H9 (cell line): Measurements from ENCODE around the gene RASA2. TPM values are rescaled to one million over a fixed set of nuclear protein-coding genes. Genes with fewer than 3 reads are reported as not detected.

Experiments used
- DNase-seq: peaks from one replicate; pipeline ENCODE4 v3.0.0-alpha.2; 2017
- H2AFZ ChIP-seq: one replicate; pipeline ENCODE4 v1.6.1; 2013; ENCODE audit warnings: mild to moderate bottlenecking, low read length, control low read depth, moderate library complexity
- H2AK5ac ChIP-seq: 2 replicates; pipeline ENCODE4 v1.6.1; 2013; ENCODE audit warnings: low read length, control low read depth, mixed read lengths; ENCODE audit not compliant: insufficient read length
- H2BK120ac ChIP-seq: one replicate; pipeline ENCODE4 v1.6.1; 2013; ENCODE audit warnings: low read depth, mild to moderate bottlenecking, low read length, control low read depth, inconsistent platforms; ENCODE audit not compliant: poor library complexity, severe bottlenecking
- H2BK12ac ChIP-seq: 2 replicates; pipeline ENCODE4 v1.6.1; 2013; ENCODE audit warnings: low read length, control low read depth, mixed read lengths, low read depth; ENCODE audit not compliant: insufficient read length
- H2BK15ac ChIP-seq: 2 replicates; pipeline ENCODE4 v1.6.1; 2013; ENCODE audit warnings: low read depth, low read length, control low read depth
- H2BK20ac ChIP-seq: one replicate; pipeline ENCODE4 v1.6.1; 2013; ENCODE audit warnings: low read depth, mild to moderate bottlenecking, low read length, control low read depth, inconsistent platforms; ENCODE audit not compliant: poor library complexity, severe bottlenecking
- H2BK5ac ChIP-seq: 2 replicates; pipeline ENCODE4 v1.6.1; 2013; ENCODE audit warnings: low read length, control low read depth, mixed read lengths; ENCODE audit not compliant: insufficient read length
- H3K14ac ChIP-seq: 2 replicates; pipeline ENCODE4 v1.6.1; 2013; ENCODE audit warnings: low read length, control low read depth; ENCODE audit not compliant: insufficient read depth
- H3K18ac ChIP-seq: 2 replicates; pipeline ENCODE4 v1.6.1; 2013; ENCODE audit warnings: low read depth, mild to moderate bottlenecking, mixed read lengths, low read length, control low read depth; ENCODE audit not compliant: insufficient read length
- H3K23ac ChIP-seq: 2 replicates; pipeline ENCODE4 v1.6.1; 2013; ENCODE audit warnings: low read length, control low read depth, mixed read lengths, low read depth; ENCODE audit not compliant: insufficient read length
- H3K23me2 ChIP-seq: 2 replicates; pipeline ENCODE4 v1.6.1; 2013; ENCODE audit warnings: low read depth, mild to moderate bottlenecking, mixed read lengths, low read length, control low read depth; ENCODE audit not compliant: insufficient read length, poor library complexity, severe bottlenecking
- H3K27ac ChIP-seq: 2 replicates; pipeline ENCODE4 v1.5.1; 2013; ENCODE audit warnings: low read length, control low read depth, mixed read lengths, low read depth; ENCODE audit not compliant: insufficient read length
- H3K27me3 ChIP-seq: 2 replicates; pipeline ENCODE4 v1.6.1; 2013; ENCODE audit warnings: low read length, control low read depth, inconsistent platforms; ENCODE audit not compliant: insufficient read depth
- H3K4ac ChIP-seq: 2 replicates; pipeline ENCODE4 v1.6.1; 2013; ENCODE audit warnings: low read depth, mild to moderate bottlenecking, control low read depth, inconsistent platforms, low read length, moderate library complexity
- H3K4me1 ChIP-seq: 2 replicates; pipeline ENCODE4 v1.6.1; 2013; ENCODE audit warnings: low read length, control low read depth, inconsistent platforms; ENCODE audit not compliant: insufficient read depth
- H3K4me2 ChIP-seq: 2 replicates; pipeline ENCODE4 v1.6.1; 2013; ENCODE audit warnings: low read length, control low read depth, mixed read lengths; ENCODE audit not compliant: insufficient read length, insufficient read depth
- H3K56ac ChIP-seq: 2 replicates; pipeline ENCODE4 v1.6.1; 2013; ENCODE audit warnings: low read depth, mild to moderate bottlenecking, mixed read lengths, low read length, control low read depth; ENCODE audit not compliant: insufficient read length
- H3K79me1 ChIP-seq: 2 replicates; pipeline ENCODE4 v1.6.1; 2013; ENCODE audit warnings: low read depth, mild to moderate bottlenecking, moderate library complexity, low read length, control low read depth, inconsistent platforms; ENCODE audit not compliant: insufficient read depth, poor library complexity, severe bottlenecking
- H3K79me2 ChIP-seq: 2 replicates; pipeline ENCODE4 v1.6.1; 2013; ENCODE audit warnings: low read length, control low read depth, inconsistent platforms; ENCODE audit not compliant: insufficient read depth
- H3K9ac ChIP-seq: 2 replicates; pipeline ENCODE4 v1.6.1; 2013; ENCODE audit warnings: low read length, control low read depth, mixed read lengths; ENCODE audit not compliant: insufficient read length; ENCODE audit errors: extremely low read depth
- H3K9me3 ChIP-seq: one replicate; pipeline ENCODE4 v1.6.1; 2013; ENCODE audit warnings: low read depth, low read length, inconsistent platforms; ENCODE audit not compliant: control insufficient read depth
- H3T11ph ChIP-seq: one replicate; pipeline ENCODE4 v1.6.1; 2013; ENCODE audit warnings: mild to moderate bottlenecking, low read length, control low read depth, inconsistent platforms
- H4K20me1 ChIP-seq: one replicate; pipeline ENCODE4 v1.6.1; 2013; ENCODE audit not compliant: control insufficient read depth, insufficient read length, insufficient read depth
- H4K5ac ChIP-seq: 2 replicates; pipeline ENCODE4 v1.6.1; 2013; ENCODE audit warnings: low read depth, mild to moderate bottlenecking, mixed read lengths, low read length, control low read depth; ENCODE audit not compliant: insufficient read length
- H4K8ac ChIP-seq: replicated peaks from 2 replicates; pipeline ENCODE4 v1.6.1; 2013; ENCODE audit warnings: low read length, control low read depth, mixed read lengths, low read depth; ENCODE audit not compliant: insufficient read length
- H4K91ac ChIP-seq: 2 replicates; pipeline ENCODE4 v1.6.1; 2013; ENCODE audit warnings: low read depth, mild to moderate bottlenecking, moderate library complexity, mixed read lengths, low read length, control low read depth; ENCODE audit not compliant: insufficient read length
- H3K27ac Mint-ChIP-seq, 3 experiments: 2 replicates in 2 of 3; 3 replicates in 1 of 3; pipeline ENCODE4 v1.8.0; 2020 to 2021; ENCODE audit warnings: mixed read lengths in 3 of 3, mild to moderate bottlenecking in 1 of 3, moderate library complexity in 1 of 3
- H3K27me3 Mint-ChIP-seq: 2 replicates; pipeline ENCODE4 v1.8.0; 2021; ENCODE audit warnings: low read depth, mild to moderate bottlenecking, moderate library complexity, mixed read lengths
- H3K36me3 Mint-ChIP-seq, 3 experiments: 2 replicates in 2 of 3; 3 replicates in 1 of 3; pipeline ENCODE4 v1.8.0; 2020 to 2021; ENCODE audit warnings: low read depth in 3 of 3, mixed read lengths in 3 of 3; ENCODE audit not compliant: insufficient read depth in 1 of 3
- H3K4me1 Mint-ChIP-seq, 2 experiments: 2 replicates each; pipeline ENCODE4 v1.8.0; 2020; ENCODE audit warnings: mixed read lengths in 2 of 2
- H3K4me3 Mint-ChIP-seq, 2 experiments: 2 replicates in 1 of 2; 3 replicates in 1 of 2; pipeline ENCODE4 v1.8.0; 2020 to 2021; ENCODE audit warnings: mild to moderate bottlenecking in 2 of 2, mixed read lengths in 2 of 2, moderate library complexity in 1 of 2
- H3K9me3 Mint-ChIP-seq, 2 experiments: 2 replicates in 1 of 2; 3 replicates in 1 of 2; pipeline ENCODE4 v1.8.0; 2020; ENCODE audit warnings: mild to moderate bottlenecking in 2 of 2, mixed read lengths in 2 of 2, moderate library complexity in 1 of 2
- CTCF ChIP-seq: fragments of 200-600 bp; sonication (generic); conservative IDR thresholded peaks from 3 replicates; pipeline ENCODE4 v1.8.0; 2021; ENCODE audit warnings: antibody characterized with exemption, mild to moderate bottlenecking
- total RNA-seq: library from RNA; stranded (reverse); gene quantifications from 2 replicates; pipeline ENCODE4 v1.2.1, GENCODE V29; 2021

The RASA2 gene
- total RNA-seq, 1 experiment from 2014 or later: 24.4 TPM

GRCh38 chr3:141514382-141514781 is 27.6 kb downstream of the RASA2 start:
- H3K27ac ChIP-seq: no peak overlapping the region
- no peak overlapping the region for H3K14ac ChIP-seq
- no peak for DNase-seq
- no peak overlapping the region for H3K4me3 Mint-ChIP-seq
- no peak for TF ChIP-seq CTCF
- H3K27me3 ChIP-seq: no peaks in the 10 kb centered on the region
- no peaks in the 10 kb centered on the region for H3K23me2 ChIP-seq
- no peaks in the 10 kb centered on the region for H3K9me3 ChIP-seq
- no peaks in the 10 kb centered on the region for H3K27me3 Mint-ChIP-seq
- H3K4me1 ChIP-seq: no peaks in the 10 kb centered on the region
- H3K56ac ChIP-seq: no peak overlapping the region
- no peak overlapping the region for H3T11ph ChIP-seq
- H3K9ac ChIP-seq: no peak overlapping the region
- H3K4me1 Mint-ChIP-seq: no peaks in the 10 kb centered on the region
- H2BK120ac ChIP-seq: no peak overlapping the region
- no peak overlapping the region for H2AK5ac ChIP-seq
- no peak overlapping the region for H2BK12ac ChIP-seq
- no peak overlapping the region for H4K91ac ChIP-seq
- no peak overlapping the region for H2BK20ac ChIP-seq
- no peak overlapping the region for H2AFZ ChIP-seq
- H3K18ac ChIP-seq: no peak overlapping the region
- H3K9me3 Mint-ChIP-seq: no peaks in the 10 kb centered on the region
- no peaks in the 10 kb centered on the region for H3K79me2 ChIP-seq
- H4K8ac ChIP-seq: no peak overlapping the region
- H4K5ac ChIP-seq: no peak overlapping the region
- H3K27ac Mint-ChIP-seq: no peak overlapping the region
- H3K23ac ChIP-seq: no peak overlapping the region
- H2BK15ac ChIP-seq: no peak overlapping the region
- H3K4ac ChIP-seq: no peak overlapping the region
- H3K79me1 ChIP-seq: no peaks in the 10 kb centered on the region
- peaks cover 10 to 39% (median 32%) of the 10 kb centered on the region in 3 experiments for H3K36me3 Mint-ChIP-seq
- H4K20me1 ChIP-seq: no peaks in the 10 kb centered on the region
- no peak overlapping the region for H2BK5ac ChIP-seq
- no peak overlapping the region for H3K4me2 ChIP-seq
